HG02970 (cell line): Measurements from ENCODE around the gene GINS1.
"Not testable (repeated sequence)": the region's sequence is repeated elsewhere in the genome, so short reads cannot be mapped to it uniquely, and the experiment has no call there.

Experiments used
- ATAC-seq: cut with Tn5 transposase; IDR thresholded peaks from one replicate; pipeline ENCODE4 v1.9.1; 2021; ENCODE audit warnings: mild to moderate bottlenecking, moderate library complexity, moderate number of reproducible peaks; ENCODE audit not compliant: unreplicated experiment, low FRiP score

Gene GINS1

GRCh38 chr20:25389401-25389857, 18.0 kb upstream of the GINS1 start:
- no peak for ATAC-seq

- ATAC-seq, result peak; percentile 25
Observed at GRCh38 chr20:25389858-25390537, 17.5 kb upstream of the GINS1 start.

- ATAC-seq, result peak; percentile 82
Observed at GRCh38 chr20:25390538-25391528, 16.6 kb upstream of the GINS1 start, which contains the start of gene ABHD12. TSS of gene ABHD12 (minus strand) at chr20:25390835. CDS start at chr20:25390703, 132 bp downstream.

- no peak for ATAC-seq
Observed at GRCh38 chr20:25394276-25394675, 13.2 kb upstream of the GINS1 start.

- ATAC-seq, result no peak
Observed at GRCh38 chr20:25394996-25395395, 12.5 kb upstream of the GINS1 start.

GRCh38 chr20:25397096-25397495, 10.4 kb upstream of the GINS1 start:
- ATAC-seq, result no peak

GRCh38 chr20:25397821-25398220, 9.7 kb upstream of the GINS1 start:
- no peak for ATAC-seq

GRCh38 chr20:25398376-25399036, 9.0 kb upstream of the GINS1 start:
- no peak for ATAC-seq

GRCh38 chr20:25399037-25399430, 8.4 kb upstream of the GINS1 start:
- ATAC-seq, result no peak

GRCh38 chr20:25400291-25400732, 7.2 kb upstream of the GINS1 start:
- ATAC-seq, result not testable (repeated sequence)

- no peak for ATAC-seq
Observed at GRCh38 chr20:25402583-25402982, 4.9 kb upstream of the GINS1 start.

GRCh38 chr20:25408170-25408547, 686 bp downstream of the GINS1 start:
- no peak for ATAC-seq

GRCh38 chr20:25408890-25409289, 1.4 kb downstream of the GINS1 start:
- ATAC-seq, result no peak

- ATAC-seq, result no peak
Observed at GRCh38 chr20:25418776-25419175, 11.3 kb downstream of the GINS1 start.

GRCh38 chr20:25421102-25421501, 13.6 kb downstream of the GINS1 start:
- ATAC-seq, result no peak

GRCh38 chr20:25422032-25422431, 14.6 kb downstream of the GINS1 start:
- no peak for ATAC-seq

GRCh38 chr20:25424536-25424935, 17.1 kb downstream of the GINS1 start:
- ATAC-seq, result no peak

- no peak for ATAC-seq
Observed at GRCh38 chr20:25437153-25437581, 29.7 kb downstream of the GINS1 start.

- ATAC-seq, result no peak
Observed at GRCh38 chr20:25439328-25439727, 31.9 kb downstream of the GINS1 start.

- ATAC-seq, result no peak
Observed at GRCh38 chr20:25444556-25444955, 37.1 kb downstream of the GINS1 start.

- no peak for ATAC-seq
Observed at GRCh38 chr20:25447671-25448070, 40.2 kb downstream of the GINS1 start.
